NCI-H2081 (cell line): ENCODE measurements around the gene RAB29.

ENCODE experiments used
- DNase-seq, 2 experiments: peaks; one replicate each; lab custom pipeline; 2025; lab: John Stamatoyannopoulos, UW

The RAB29 gene

GRCh38 chr1:205794011-205794730 is 18.9 kb upstream of the RAB29 start:
- DNase-seq = no peak

DNA sequence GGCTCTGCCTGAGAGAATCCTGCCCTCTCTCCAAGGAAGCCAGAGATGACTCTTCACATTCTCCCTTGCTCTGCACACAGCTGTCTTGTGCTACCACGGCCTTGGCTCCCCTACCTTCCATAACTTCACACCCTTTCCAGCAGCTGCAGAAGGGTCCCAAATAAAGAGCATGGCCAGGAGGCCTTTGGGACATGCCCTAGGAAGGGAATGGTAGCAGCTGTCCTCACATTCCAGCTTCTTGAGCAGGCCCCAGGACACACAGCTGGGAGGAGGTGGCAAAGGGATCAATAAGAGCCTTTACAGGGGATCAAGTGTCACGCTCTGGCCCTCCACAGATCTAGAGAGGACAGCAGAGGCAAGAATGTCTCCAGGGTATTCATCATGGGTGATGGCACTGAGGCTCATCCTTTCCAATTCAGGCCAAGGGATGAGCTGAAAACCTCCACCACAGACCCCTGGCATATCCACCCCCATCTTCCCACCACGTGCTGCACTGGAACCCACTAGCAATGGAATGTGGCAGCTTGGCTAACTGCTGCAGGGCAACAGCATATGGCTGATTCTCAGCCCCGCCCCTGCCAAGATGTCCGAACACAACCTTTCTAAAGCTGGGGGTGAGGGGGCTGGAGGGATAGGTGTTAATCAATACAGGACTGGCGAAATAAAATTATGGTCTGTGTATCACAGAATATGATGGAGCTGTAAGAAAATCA is 17.8 kb upstream of the RAB29 start:
- DNase-seq = no peak

DNA sequence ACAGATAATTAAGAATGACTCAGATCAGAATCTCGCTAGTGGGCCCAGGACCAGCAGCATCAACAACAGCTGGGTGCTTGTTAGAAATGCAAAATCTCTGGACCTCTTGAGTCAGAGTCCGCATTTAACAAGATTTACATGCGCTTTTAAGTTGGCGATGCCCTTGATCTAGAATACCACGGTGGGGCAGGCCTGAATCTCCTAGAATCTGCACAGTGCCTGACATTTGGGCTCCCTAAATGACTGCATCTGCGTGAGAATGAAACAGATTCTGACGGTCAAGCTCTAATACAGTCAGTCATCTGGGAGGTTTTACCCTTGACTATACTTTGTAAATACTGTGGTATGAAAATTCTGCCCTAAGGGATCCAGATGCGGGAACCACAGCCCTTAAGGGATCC is 17.2 kb upstream of the RAB29 start:
- DNase-seq = no peak

DNA sequence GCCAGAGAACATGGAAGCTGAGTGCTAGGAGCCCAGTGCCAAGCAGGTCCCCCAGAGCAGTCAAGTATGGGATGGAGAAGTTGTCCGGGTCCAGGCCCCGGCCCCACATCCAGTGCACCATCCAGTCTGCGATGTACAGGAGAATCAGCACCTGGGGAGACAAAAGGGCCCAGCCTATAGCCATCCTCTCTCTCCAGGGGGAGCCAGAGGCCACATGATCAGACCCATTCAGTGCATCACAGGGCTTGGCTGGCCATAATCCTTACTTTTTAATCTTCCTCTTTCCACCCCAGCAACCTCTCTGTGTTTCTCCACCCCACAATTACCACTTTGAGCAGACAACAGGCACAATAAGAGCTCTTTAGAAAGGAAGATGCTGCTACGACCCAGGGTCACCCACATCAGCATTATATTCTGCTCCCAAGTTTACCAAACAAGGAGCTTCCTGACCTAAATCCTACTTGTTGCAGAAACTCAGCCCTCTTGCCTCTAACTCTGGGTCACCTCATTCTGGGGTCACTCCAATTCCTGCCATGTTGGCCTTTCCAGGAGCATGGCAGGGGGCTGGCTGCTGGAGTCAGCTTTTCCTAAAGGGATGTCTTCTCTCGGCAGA is 16.4 kb upstream of the RAB29 start:
- DNase-seq = peak; percentile 56 to 67

DNA sequence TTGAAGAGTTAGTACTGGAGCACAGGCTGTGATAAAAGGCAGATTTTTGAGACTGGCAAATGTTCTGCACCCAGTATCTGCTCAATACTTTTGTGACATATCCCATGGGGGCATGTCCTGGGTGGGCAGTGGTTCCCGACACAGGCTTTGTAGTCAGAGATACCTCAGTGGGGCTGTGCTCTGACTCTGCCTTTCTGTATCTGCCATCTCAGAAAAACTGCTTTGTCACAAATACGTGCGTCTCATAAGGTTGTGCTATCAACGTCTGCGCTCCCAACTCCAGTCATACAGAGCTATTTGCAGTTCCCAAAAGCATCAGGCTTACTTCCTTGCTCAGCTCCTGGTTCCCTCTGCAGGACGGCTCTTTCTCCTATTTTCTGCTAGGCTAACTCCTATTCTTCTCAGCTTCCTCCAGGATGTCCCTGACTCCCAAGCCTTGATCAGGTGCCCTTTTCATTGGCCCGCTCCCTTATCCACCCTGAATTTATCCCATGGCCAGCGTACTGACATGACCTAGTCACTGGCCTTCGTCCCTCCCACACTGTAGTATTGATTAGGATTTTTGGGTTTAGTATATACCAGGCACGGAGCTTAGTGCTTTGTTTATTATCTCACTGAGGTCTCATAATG is 12.1 kb upstream of the RAB29 start:
- DNase-seq = no peak

GRCh38 chr1:205786601-205787000 is 11.3 kb upstream of the RAB29 start:
- no peak for DNase-seq

- no peak for DNase-seq
These were observed 10.2 kb upstream of the RAB29 start for GRCh38 chr1:205785446-205785845.

GRCh38 chr1:205783904-205784303 is 8.6 kb upstream of the RAB29 start:
- no peak for DNase-seq

DNA sequence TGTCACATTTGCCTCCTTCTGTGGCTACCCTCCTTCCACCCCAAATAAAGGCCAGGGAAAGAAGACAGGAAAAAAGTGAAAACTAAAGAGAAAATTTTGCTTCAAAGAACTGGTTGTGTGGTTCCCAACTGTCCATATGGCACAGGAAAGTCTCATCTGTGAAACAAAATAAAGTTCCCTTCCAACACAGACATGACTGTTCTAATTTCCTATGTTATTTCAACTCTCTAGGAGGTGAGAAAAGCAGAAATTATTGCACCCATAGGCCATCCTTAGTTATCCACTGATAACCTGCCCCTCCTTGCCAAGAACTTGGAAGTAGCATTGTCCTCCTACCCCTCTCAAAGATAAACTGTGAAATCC is 8.1 kb upstream of the RAB29 start:
- DNase-seq = no peak

DNA sequence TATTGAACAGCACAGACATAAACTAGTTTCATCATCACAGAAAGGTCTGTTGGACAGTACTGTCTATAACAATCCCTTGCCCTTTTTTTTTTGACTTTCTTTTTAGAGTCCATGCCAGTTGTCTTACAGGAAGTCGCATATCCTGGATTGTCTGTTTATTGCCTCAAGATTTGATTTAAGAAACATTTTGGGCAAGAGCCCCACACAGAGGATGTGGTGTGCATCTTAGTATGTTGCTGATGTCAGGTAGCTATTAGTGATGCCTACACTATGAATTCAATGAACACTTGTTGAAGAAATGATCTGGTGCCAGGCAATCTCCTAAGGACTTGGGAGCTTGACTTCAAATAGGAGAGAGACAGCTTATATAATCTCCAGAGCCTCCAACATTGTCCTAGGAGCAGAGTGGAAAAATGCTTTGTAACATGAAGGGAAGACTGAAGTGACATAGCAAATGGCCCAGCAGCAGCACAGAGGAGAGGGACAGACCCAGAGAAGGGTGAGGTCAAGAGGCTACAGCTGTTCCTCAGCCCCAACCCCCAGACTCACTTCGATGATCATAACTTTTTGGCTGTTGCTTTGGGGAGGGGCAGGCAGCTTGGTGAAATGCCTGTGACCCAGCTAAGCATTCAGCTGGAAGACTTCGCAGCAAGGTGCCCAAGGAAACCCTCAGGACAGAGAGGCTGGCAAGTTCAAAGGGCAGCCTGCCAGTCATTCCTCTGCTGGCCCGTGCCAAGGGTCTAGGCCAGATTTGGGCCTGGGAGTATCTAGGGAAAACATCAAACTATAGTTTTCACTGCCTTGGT is 7.5 kb upstream of the RAB29 start:
- DNase-seq = no peak

- DNase-seq = no peak
These were observed 5.1 kb upstream of the RAB29 start for GRCh38 chr1:205780335-205780734.

DNA sequence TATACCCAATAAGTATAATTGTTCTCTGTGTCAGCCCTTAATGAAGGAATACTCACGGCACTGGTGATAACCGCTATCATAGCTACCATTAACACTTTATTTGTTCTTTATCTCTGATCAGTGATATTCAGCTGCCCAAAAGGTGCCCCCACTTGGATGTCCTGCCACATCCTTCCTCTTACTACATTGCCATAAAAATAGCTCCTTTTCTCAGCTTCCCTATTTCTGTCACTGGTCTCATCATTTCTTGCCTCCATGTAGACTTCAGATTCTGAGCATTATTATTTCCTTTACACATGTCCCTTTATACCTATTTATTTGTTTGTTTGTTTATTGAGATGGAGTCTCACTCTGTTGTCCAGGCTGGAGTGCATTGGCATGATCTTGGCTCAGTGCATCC is 2.7 kb upstream of the RAB29 start:
- no peak for DNase-seq

DNA sequence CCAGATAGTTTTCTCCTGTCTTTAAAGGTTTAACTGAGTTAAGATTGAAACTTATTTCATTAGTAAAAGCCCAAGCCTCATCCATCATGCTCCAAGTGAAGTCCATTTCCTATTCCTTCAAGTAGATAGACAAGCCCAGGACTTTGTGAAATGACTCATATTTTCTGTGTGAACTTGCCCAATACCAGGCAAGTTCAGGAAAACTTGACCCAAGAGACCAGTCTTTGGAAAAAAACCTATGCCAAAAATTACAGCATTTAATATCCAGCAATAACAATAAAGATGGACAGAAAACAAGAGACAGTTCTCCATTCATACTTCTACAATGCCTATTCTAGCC is 405 bp upstream of the RAB29 start:
- DNase-seq = no peak

GRCh38 chr1:205774198-205775014 is 876 bp downstream of the RAB29 start:
- DNase-seq = no peak

DNA sequence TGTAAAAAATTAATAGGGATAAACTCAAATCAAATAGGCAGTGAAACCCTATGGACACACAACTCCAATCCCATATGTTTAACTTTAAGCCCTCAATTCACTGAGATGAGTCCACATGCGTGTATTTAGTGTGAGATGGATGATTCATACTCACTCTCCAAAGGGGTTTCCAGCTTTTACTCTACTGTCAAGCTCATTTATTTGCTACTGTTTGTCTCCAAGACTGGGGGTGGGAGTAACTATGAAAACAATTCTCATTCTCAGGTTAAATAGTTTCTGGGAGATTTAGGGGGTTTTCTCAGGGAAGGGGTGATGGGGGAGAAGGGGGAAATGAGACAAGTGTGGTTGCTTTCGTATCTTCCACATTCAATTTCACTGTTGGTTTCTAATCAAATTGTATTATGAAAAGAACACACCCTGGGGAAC is 2.7 kb downstream of the RAB29 start:
- DNase-seq = no peak

- no peak for DNase-seq
These were observed 4.7 kb downstream of the RAB29 start for GRCh38 chr1:205770618-205771017.

- DNase-seq = no peak
These were observed 5.5 kb downstream of the RAB29 start for GRCh38 chr1:205769641-205770365.

DNA sequence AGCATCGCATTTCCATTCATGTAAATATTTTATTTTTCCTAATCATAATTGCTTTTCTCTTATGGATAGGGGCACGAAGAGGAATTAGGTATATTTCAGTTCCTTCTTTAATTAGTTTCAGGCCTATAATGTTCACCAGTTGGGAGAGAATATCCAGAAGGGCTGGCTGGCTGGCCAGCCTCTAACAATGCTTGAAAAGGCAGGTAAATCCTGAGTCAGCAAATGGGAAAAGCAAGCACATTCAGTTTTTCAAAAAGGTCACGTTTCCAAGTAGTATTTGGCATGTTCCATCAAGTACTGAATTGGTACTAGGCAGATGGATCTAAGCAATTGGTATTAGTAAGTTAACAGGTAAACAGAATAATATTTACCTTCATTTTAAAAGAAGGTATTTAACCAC is 8.0 kb downstream of the RAB29 start:
- DNase-seq = no peak

DNA sequence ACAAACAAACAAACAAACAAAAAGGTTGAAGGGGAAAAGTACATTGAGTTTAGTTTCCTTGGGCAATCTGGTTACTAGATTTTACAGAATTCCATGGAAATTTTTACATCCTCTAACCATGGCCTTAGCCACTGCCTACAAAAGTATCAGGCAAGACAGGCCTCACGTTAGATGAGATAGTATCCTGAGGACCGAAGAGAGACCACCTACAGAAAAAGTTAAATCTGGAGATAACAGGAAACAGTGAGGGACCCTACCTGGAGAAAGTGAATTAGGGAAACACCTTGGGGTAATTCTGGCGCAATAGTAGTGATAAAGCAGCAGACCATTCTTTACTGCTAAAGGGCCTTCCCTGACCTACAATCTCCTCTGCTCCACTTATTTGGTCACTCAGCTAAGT is 8.7 kb downstream of the RAB29 start:
- no peak for DNase-seq

GRCh38 chr1:205766038-205766437 is 9.2 kb downstream of the RAB29 start:
- DNase-seq = no peak

DNA sequence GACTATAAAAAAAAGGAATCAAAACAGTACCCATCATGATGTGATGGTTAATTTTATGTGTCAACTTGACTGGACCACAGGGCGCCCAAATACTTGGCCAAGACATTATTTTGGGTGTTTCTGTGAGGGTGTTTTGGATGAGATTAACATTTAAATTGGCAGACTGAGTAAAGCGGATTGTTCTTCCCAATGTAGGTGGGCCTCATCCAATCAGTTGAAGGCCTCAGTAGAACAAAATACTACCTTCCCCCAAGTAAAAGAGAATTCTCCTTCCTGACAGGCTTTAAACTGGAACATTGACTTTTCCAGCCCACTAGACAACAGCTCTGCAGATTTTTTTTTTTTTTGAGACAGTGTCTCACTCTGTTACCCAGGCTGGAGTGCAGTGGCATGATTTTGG is 10.7 kb downstream of the RAB29 start:
- DNase-seq = no peak
